Neural cell (in vitro differentiated cells): Measurements from ENCODE around the gene SYT17.

Source experiments
- EP300 ChIP-seq: fragments of 450-650 bp; conservative IDR thresholded peaks from 2 replicates; pipeline ENCODE4 v1.6.1; 2014; ENCODE audit warnings: antibody characterized with exemption, mild to moderate bottlenecking, moderate library complexity; ENCODE audit not compliant: poor library complexity, severe bottlenecking
- EZH2 ChIP-seq: fragments of 200-600, 300-800 bp; shearing (Covaris generic), sonication (generic); IDR thresholded peaks from 2 replicates; pipeline ENCODE4 v1.6.1; 2014; ENCODE audit warnings: antibody characterized with exemption, low read length, borderline replicate concordance, mild to moderate bottlenecking; ENCODE audit not compliant: insufficient read depth, poor library complexity, severe bottlenecking
- MXI1 ChIP-seq: fragments of 450-650 bp; conservative IDR thresholded peaks from 2 replicates; pipeline ENCODE4 v1.6.1; 2014; ENCODE audit warnings: antibody characterized with exemption, mild to moderate bottlenecking; ENCODE audit not compliant: poor library complexity, severe bottlenecking
- POLR2AphosphoS5 ChIP-seq: IDR thresholded peaks from 2 replicates; pipeline ENCODE4 v1.6.1; 2012
- RAD21 ChIP-seq: fragments of 450-650 bp; conservative IDR thresholded peaks from 2 replicates; pipeline ENCODE4 v1.6.1; 2014; ENCODE audit warnings: antibody characterized with exemption, mild to moderate bottlenecking, moderate library complexity
- TAF1 ChIP-seq: IDR thresholded peaks from 2 replicates; pipeline ENCODE4 v1.6.1; 2012; ENCODE audit warnings: low read depth
- TF ChIP-seq, protein P1 (sequence below): fragments of 450-650 bp; IDR thresholded peaks from 2 replicates; pipeline ENCODE4 v1.5.1; 2014; ENCODE audit warnings: antibody characterized with exemption, mild to moderate bottlenecking, moderate library complexity; ENCODE audit not compliant: poor library complexity, severe bottlenecking

DNA sequence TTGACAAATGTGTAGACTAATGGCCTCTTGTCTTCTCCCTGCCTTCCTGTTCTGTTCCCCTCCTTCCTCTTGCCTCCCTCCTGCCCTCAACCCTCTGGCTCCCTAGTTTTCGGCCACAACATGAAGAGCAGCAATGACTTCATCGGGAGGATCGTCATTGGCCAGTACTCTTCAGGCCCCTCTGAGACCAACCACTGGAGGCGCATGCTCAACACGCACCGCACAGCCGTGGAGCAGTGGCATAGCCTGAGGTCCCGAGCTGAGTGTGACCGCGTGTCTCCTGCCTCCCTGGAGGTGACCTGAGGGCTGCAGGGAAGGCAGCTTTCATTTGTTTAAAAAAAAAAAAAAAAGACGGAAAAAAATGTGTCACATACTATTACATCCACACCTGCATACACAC, 98.7 kb downstream of the SYT17 start:
- TF ChIP-seq, protein P1, sequence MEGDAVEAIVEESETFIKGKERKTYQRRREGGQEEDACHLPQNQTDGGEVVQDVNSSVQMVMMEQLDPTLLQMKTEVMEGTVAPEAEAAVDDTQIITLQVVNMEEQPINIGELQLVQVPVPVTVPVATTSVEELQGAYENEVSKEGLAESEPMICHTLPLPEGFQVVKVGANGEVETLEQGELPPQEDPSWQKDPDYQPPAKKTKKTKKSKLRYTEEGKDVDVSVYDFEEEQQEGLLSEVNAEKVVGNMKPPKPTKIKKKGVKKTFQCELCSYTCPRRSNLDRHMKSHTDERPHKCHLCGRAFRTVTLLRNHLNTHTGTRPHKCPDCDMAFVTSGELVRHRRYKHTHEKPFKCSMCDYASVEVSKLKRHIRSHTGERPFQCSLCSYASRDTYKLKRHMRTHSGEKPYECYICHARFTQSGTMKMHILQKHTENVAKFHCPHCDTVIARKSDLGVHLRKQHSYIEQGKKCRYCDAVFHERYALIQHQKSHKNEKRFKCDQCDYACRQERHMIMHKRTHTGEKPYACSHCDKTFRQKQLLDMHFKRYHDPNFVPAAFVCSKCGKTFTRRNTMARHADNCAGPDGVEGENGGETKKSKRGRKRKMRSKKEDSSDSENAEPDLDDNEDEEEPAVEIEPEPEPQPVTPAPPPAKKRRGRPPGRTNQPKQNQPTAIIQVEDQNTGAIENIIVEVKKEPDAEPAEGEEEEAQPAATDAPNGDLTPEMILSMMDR = no peak
- TF ChIP-seq TAF1 (no peak), EP300 (no peak), MXI1 (no peak), POLR2AphosphoS5 (no peak), EZH2 (no peak), RAD21 (no peak)
